Loucy (cell line): ENCODE data around the gene SORCS2.

Source experiments
- EZH2phosphoT487 ChIP-seq: fragments of 200-600 bp; IDR thresholded peaks from 2 replicates; pipeline ENCODE4 v1.6.1; 2018; ENCODE audit warnings: antibody characterized with exemption, mild to moderate bottlenecking, moderate library complexity, borderline replicate concordance
- TF ChIP-seq, protein P1 (sequence below): fragments of 200-600 bp; sonication (generic); conservative IDR thresholded peaks from 2 replicates; pipeline ENCODE4 v1.5.1; 2014; ENCODE audit warnings: mild to moderate bottlenecking, antibody characterized with exemption, low read length

DNA sequence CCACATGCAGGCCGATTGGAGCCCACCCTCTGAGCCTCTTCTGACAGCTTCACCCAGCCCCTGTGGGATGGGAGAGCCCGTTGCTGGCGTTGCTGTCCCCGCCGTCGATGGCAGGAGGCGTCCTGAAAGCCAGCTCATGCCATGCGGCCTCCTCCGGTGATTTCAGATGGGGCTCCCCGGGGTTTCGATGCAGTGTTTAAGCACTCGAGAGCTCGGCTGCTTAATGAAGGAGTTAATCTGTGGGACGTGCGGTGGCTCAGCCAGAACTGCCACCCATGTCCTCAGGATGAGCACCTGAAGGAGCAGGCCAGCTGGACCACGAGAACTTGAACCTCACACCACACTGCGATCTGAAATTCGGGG is 95.6 kb downstream of the SORCS2 start:
- TF ChIP-seq, protein P1, sequence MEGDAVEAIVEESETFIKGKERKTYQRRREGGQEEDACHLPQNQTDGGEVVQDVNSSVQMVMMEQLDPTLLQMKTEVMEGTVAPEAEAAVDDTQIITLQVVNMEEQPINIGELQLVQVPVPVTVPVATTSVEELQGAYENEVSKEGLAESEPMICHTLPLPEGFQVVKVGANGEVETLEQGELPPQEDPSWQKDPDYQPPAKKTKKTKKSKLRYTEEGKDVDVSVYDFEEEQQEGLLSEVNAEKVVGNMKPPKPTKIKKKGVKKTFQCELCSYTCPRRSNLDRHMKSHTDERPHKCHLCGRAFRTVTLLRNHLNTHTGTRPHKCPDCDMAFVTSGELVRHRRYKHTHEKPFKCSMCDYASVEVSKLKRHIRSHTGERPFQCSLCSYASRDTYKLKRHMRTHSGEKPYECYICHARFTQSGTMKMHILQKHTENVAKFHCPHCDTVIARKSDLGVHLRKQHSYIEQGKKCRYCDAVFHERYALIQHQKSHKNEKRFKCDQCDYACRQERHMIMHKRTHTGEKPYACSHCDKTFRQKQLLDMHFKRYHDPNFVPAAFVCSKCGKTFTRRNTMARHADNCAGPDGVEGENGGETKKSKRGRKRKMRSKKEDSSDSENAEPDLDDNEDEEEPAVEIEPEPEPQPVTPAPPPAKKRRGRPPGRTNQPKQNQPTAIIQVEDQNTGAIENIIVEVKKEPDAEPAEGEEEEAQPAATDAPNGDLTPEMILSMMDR = no peak
- TF ChIP-seq EZH2phosphoT487 = no peak
